Osteoblast (primary cell): Measurements from ENCODE around the gene ENTPD2. TPM values are rescaled to one million over a fixed set of nuclear protein-coding genes. Genes with fewer than 3 reads are reported as not detected.

Experiments used
- DNase-seq: peaks from one replicate; pipeline ENCODE4 v3.0.0; 2011; ENCODE audit warnings: low spot score, mixed read lengths; ENCODE audit not compliant: insufficient read length; ENCODE audit errors: missing footprints
- H2AFZ ChIP-seq: 2 replicates; pipeline ENCODE4 v1.6.0; 2011; ENCODE audit warnings: mild to moderate bottlenecking, low read length
- H3K27ac ChIP-seq: 2 replicates; pipeline ENCODE4 v1.5.1; 2011; ENCODE audit warnings: mild to moderate bottlenecking, low read depth, low read length, moderate library complexity
- H3K27me3 ChIP-seq: 2 replicates; pipeline ENCODE4 v1.6.0; 2012; ENCODE audit warnings: mild to moderate bottlenecking, control low read depth, inconsistent platforms, low read length, moderate library complexity; ENCODE audit not compliant: insufficient read depth
- H3K36me3 ChIP-seq: 2 replicates; pipeline ENCODE4 v1.5.1; 2011; ENCODE audit warnings: mild to moderate bottlenecking, low read length, control low read depth, moderate library complexity; ENCODE audit not compliant: insufficient read depth
- H3K4me1 ChIP-seq: 2 replicates; pipeline ENCODE4 v1.5.1; 2011; ENCODE audit warnings: mild to moderate bottlenecking, low read length, control low read depth, moderate library complexity; ENCODE audit not compliant: insufficient read depth
- H3K4me2 ChIP-seq: 2 replicates; pipeline ENCODE4 v1.6.0; 2011; ENCODE audit warnings: mild to moderate bottlenecking, low read length; ENCODE audit not compliant: insufficient read depth
- H3K4me3 ChIP-seq: fragments of 200-600 bp; sonication (generic); 3 replicates; pipeline ENCODE4 v1.5.1; 2012; ENCODE audit warnings: mild to moderate bottlenecking, low read length, inconsistent platforms; ENCODE audit not compliant: insufficient read depth
- H3K79me2 ChIP-seq: 2 replicates; pipeline ENCODE4 v1.6.0; 2012; ENCODE audit warnings: mild to moderate bottlenecking, low read length, control low read depth, inconsistent platforms; ENCODE audit not compliant: insufficient read depth
- H3K9me3 ChIP-seq: 2 replicates; pipeline ENCODE4 v1.5.1; 2011; ENCODE audit warnings: low read depth, low read length, control low read depth
- H4K20me1 ChIP-seq: 2 replicates; pipeline ENCODE4 v1.6.0; 2012; ENCODE audit warnings: mild to moderate bottlenecking, low read length, control low read depth; ENCODE audit not compliant: insufficient read depth
- total RNA-seq: library from RNA; depleted of rRNA; stranded (reverse); fragments of >200 nt; gene quantifications from 2 replicates; pipeline ENCODE4 v1.2.3, GENCODE V29; 2012
- TF ChIP-seq, protein P1 (sequence below): IDR thresholded peaks from 2 replicates; pipeline ENCODE4 v1.5.1; 2011; ENCODE audit warnings: mild to moderate bottlenecking, low read depth, low read length, moderate library complexity; ENCODE audit errors: extremely low read depth

ENTPD2 gene
- total RNA-seq, 1 donor: not detected

- Histone ChIP-seq H4K20me1 (peaks cover 15% of the 10 kb centered on the region), H3K27ac (no peak overlapping the region)
These were observed 28.3 kb downstream of the ENTPD2 start for GRCh38 chr9:137025517-137025966.

DNA sequence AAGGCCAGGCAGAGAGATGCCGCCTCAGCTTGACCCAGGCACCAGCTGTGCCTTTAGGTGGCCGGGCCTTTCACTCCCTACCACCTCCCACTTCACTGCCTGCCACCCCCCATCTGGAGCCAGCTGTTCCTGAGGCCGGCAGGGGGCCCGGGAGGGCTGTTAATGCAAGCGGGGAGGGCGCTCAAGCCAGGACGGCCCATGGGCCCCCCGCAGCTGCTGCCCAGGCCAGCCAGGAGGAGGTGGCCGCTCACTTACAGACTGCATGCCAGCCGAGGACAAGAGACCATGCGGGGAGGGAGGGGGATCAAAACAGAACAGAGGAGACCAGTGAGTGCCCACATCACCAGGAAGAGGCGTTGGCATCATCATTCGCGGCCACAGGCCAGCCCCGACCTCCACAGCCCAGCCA lies 30.3 kb downstream of the ENTPD2 start:
- H3K4me1 ChIP-seq: peaks cover 9% of the 10 kb centered on the region
- H3K27ac ChIP-seq: no peak overlapping the region
- TF ChIP-seq, protein P1, sequence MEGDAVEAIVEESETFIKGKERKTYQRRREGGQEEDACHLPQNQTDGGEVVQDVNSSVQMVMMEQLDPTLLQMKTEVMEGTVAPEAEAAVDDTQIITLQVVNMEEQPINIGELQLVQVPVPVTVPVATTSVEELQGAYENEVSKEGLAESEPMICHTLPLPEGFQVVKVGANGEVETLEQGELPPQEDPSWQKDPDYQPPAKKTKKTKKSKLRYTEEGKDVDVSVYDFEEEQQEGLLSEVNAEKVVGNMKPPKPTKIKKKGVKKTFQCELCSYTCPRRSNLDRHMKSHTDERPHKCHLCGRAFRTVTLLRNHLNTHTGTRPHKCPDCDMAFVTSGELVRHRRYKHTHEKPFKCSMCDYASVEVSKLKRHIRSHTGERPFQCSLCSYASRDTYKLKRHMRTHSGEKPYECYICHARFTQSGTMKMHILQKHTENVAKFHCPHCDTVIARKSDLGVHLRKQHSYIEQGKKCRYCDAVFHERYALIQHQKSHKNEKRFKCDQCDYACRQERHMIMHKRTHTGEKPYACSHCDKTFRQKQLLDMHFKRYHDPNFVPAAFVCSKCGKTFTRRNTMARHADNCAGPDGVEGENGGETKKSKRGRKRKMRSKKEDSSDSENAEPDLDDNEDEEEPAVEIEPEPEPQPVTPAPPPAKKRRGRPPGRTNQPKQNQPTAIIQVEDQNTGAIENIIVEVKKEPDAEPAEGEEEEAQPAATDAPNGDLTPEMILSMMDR: no peak
- no peak overlapping the region for H3K4me2 ChIP-seq
- no peaks in the 10 kb centered on the region for H3K36me3 ChIP-seq
- H4K20me1 ChIP-seq: peaks cover 11% of the 10 kb centered on the region
- no peak for DNase-seq
- no peaks in the 10 kb centered on the region for H3K9me3 ChIP-seq
- no peaks in the 10 kb centered on the region for H3K27me3 ChIP-seq
- no peak overlapping the region for H2AFZ ChIP-seq
- H3K4me3 ChIP-seq: no peak overlapping the region
- no peaks in the 10 kb centered on the region for H3K79me2 ChIP-seq

More at GRCh38 chr9:137025517-137025966, 28.3 kb downstream of the ENTPD2 start:
- TF ChIP-seq, protein P1: no peak
- no peaks in the 10 kb centered on the region for H3K27me3 ChIP-seq
- H3K9me3 ChIP-seq: no peaks in the 10 kb centered on the region
- no peaks in the 10 kb centered on the region for H3K79me2 ChIP-seq
- no peak for DNase-seq
- no peak overlapping the region for H2AFZ ChIP-seq
- no peaks in the 10 kb centered on the region for H3K36me3 ChIP-seq
- peaks cover 15% of the 10 kb centered on the region for H3K4me1 ChIP-seq
- no peak overlapping the region for H3K4me3 ChIP-seq
- H3K4me2 ChIP-seq: no peak overlapping the region

DNA sequence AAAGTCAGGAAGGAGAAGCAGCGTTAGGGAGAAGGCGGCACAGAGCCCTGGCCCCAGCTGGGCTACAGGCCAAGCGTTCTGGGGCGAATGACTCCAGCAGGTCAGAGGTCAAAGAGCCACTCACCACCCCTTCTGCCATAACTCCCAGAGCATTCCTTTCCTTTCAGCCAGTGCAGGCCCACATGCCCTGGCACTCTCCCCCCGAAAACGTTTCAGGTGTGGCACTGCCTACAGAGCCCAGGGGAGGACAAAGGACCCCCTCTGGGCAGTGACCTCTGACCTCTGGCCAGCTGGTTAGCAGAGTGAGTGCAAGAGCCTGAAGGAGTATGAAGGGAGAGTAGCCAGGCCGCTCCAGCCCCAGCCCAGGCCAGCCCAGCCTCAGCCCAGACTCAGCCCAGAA lies 30.7 kb downstream of the ENTPD2 start:
- H3K27me3 ChIP-seq: no peaks in the 10 kb centered on the region
- DNase-seq: no peak
- H2AFZ ChIP-seq: no peak overlapping the region
- peaks cover 6% of the 10 kb centered on the region for H3K4me1 ChIP-seq
- TF ChIP-seq, protein P1: no peak
- no peak overlapping the region for H3K4me2 ChIP-seq
- no peaks in the 10 kb centered on the region for H3K36me3 ChIP-seq
- H3K79me2 ChIP-seq: no peaks in the 10 kb centered on the region
- H3K27ac ChIP-seq: no peak overlapping the region
- peaks cover 11% of the 10 kb centered on the region for H4K20me1 ChIP-seq
- no peak overlapping the region for H3K4me3 ChIP-seq
- no peaks in the 10 kb centered on the region for H3K9me3 ChIP-seq

GRCh38 chr9:137022662-137023008 lies 31.2 kb downstream of the ENTPD2 start:
- DNase-seq: no peak
- Histone ChIP-seq H2AFZ (no peak overlapping the region), H3K9me3 (no peaks in the 10 kb centered on the region), H4K20me1 (peaks cover 11% of the 10 kb centered on the region), H3K27me3 (no peaks in the 10 kb centered on the region), H3K4me3 (no peak overlapping the region), H3K4me1 (peaks cover 6% of the 10 kb centered on the region), H3K4me2 (no peak overlapping the region), H3K79me2 (no peaks in the 10 kb centered on the region), H3K36me3 (no peaks in the 10 kb centered on the region), H3K27ac (no peak overlapping the region)
- TF ChIP-seq, protein P1: no peak
